K562 (cell line): ENCODE data around the gene RPL7A. TPM values are rescaled to one million over a fixed set of nuclear protein-coding genes. Genes with fewer than 3 reads are reported as not detected.

ENCODE experiments used
- ATF1 ChIP-seq, 2 experiments: fragments of 450-650 bp in 1 of 2; IDR thresholded peaks; 2 replicates each; pipeline ENCODE4 v1.6.1; 2016; ENCODE audit warnings: missing compliant biosample characterization in 1 of 2, missing genetic modification characterization in 1 of 2
- CAMTA2 ChIP-seq: fragments of 250-450 bp; sonication (Bioruptor Pico); conservative IDR thresholded peaks from 2 replicates; pipeline ENCODE4 v1.5.1; 2022
- CHCHD3 ChIP-seq: fragments of 250-450 bp; sonication (Bioruptor Pico); IDR thresholded peaks from 2 replicates; pipeline ENCODE4 v2.1.2; 2022; ENCODE audit warnings: mild to moderate bottlenecking
- EP400 ChIP-seq: fragments of 450-650 bp; IDR thresholded peaks from 2 replicates; pipeline ENCODE4 v1.6.1; 2017; ENCODE audit warnings: antibody characterized with exemption, mild to moderate bottlenecking, moderate library complexity
- FOXA1 ChIP-seq: fragments of 450-650 bp; IDR thresholded peaks from 2 replicates; pipeline ENCODE4 v1.6.1; 2016; ENCODE audit warnings: mild to moderate bottlenecking, borderline replicate concordance
- JUND ChIP-seq, 2 experiments: IDR thresholded peaks; 2 replicates in 1 of 2; 3 replicates in 1 of 2; pipeline ENCODE4 v1.6.1; 2011; ENCODE audit warnings: borderline replicate concordance in 2 of 2, low read depth in 2 of 2, low read length in 2 of 2, improper control_type of control experiment in 1 of 2, missing biosample characterization in 1 of 2, missing genetic modification characterization in 1 of 2, missing genetic modification reagents in 1 of 2
- NFIC ChIP-seq: fragments of 450-650 bp; IDR thresholded peaks from 2 replicates; pipeline ENCODE4 v1.6.1; 2017; ENCODE audit warnings: mild to moderate bottlenecking, inconsistent platforms
- OTX1 ChIP-seq: fragments of 450-650 bp; formaldehyde crosslinking; IDR thresholded peaks from 2 replicates; pipeline ENCODE4 v1.4.0; 2022; ENCODE audit warnings: mild to moderate bottlenecking
- SOX6 ChIP-seq: fragments of 450-650 bp; IDR thresholded peaks from 2 replicates; pipeline ENCODE4 v1.6.1; 2014; ENCODE audit warnings: mild to moderate bottlenecking
- SREBF2 ChIP-seq: sonication (generic); formaldehyde crosslinking; IDR thresholded peaks from 2 replicates; pipeline ENCODE4 v1.4.0; 2020; ENCODE audit warnings: mild to moderate bottlenecking, missing genetic modification reagents
- XRCC5 ChIP-seq: fragments of 200-400 bp; formaldehyde crosslinking; IDR thresholded peaks from 2 replicates; pipeline ENCODE4 v1.6.1; 2017; ENCODE audit warnings: low read depth, mild to moderate bottlenecking, low read length
- ZC3H11A ChIP-seq: IDR thresholded peaks from 2 replicates; pipeline ENCODE4 v1.6.1; 2012; ENCODE audit warnings: low read depth, low read length, improper control_type of control experiment
- ZFP30 ChIP-seq: fragments of 250-450 bp; sonication (Bioruptor Pico); IDR thresholded peaks from 2 replicates; pipeline ENCODE4 v1.8.0; 2022; ENCODE audit warnings: moderate library complexity, mild to moderate bottlenecking, inconsistent platforms, borderline replicate concordance
- ZKSCAN1 ChIP-seq: fragments of 150-350 bp; IDR thresholded peaks from 2 replicates; pipeline ENCODE4 v1.6.1; 2016; ENCODE audit warnings: low read depth, low read length
- ZNF12 ChIP-seq: sonication (generic); formaldehyde crosslinking; IDR thresholded peaks from 2 replicates; pipeline ENCODE4 v1.4.0; 2020; ENCODE audit warnings: mild to moderate bottlenecking, missing genetic modification reagents
- ZNF140 ChIP-seq: fragments of 250-450 bp; sonication (Bioruptor Pico); IDR thresholded peaks from 2 replicates; pipeline ENCODE4 v1.8.0; 2021; ENCODE audit warnings: moderate library complexity, mild to moderate bottlenecking, inconsistent platforms
- polyA plus RNA-seq, 8 experiments: library from polyadenylated mRNA; depleted of rRNA in 4 of 8; stranded (reverse) in 5 of 8; unstranded in 3 of 8; fragments of >200 nt; fragmentation: Nextera tagmentation in 2 of 8; fragmentation: Illumina TruSeq in 1 of 8; extraction: Ambion mirVana in 2 of 8; extraction: Trizol in 1 of 8; gene quantifications; 2 replicates each; pipeline versions ENCODE4 v1.2.1 to v1.2.3, GENCODE V29; 2011 to 2014; ENCODE audit warnings: inconsistent platforms in 1 of 8, missing spikeins in 1 of 8
- total RNA-seq, 7 experiments: library from RNA; depleted of rRNA in 6 of 7; stranded (reverse); fragments of >200 nt in 6 of 7; fragmentation: Illumina TruSeq in 2 of 7; extraction: Trizol in 2 of 7; gene quantifications; 2 replicates each; pipeline versions ENCODE4 v1.2.1 to v1.2.3, GENCODE V29; 2011 to 2021; ENCODE audit warnings: low replicate concordance in 1 of 7
- TF ChIP-seq, protein P1 (sequence below): sonication (generic); formaldehyde crosslinking; IDR thresholded peaks from 2 replicates; pipeline ENCODE4 v1.8.0; 2022; ENCODE audit warnings: mild to moderate bottlenecking, missing genetic modification reagents
- TF ChIP-seq, protein P2 (sequence below): fragments of 250-450 bp; sonication (Bioruptor Pico); IDR thresholded peaks from 2 replicates; pipeline ENCODE4 v1.8.0; 2021; ENCODE audit warnings: moderate library complexity, mild to moderate bottlenecking, inconsistent platforms
- TF ChIP-seq, protein P3 (sequence below): fragments of 250-450 bp; sonication (Bioruptor Pico); IDR thresholded peaks from 2 replicates; pipeline ENCODE4 v1.9.0; 2021; ENCODE audit warnings: mild to moderate bottlenecking, inconsistent platforms
- TF ChIP-seq, protein P4 (sequence below): IDR thresholded peaks from 2 replicates; pipeline ENCODE4 v1.6.1; 2011; ENCODE audit warnings: borderline replicate concordance, low read depth, mild to moderate bottlenecking, moderate library complexity, low read length; ENCODE audit not compliant: insufficient read depth, poor library complexity, severe bottlenecking
- TF ChIP-seq, protein P5 (sequence below): fragments of 450-650 bp; conservative IDR thresholded peaks from 2 replicates; pipeline ENCODE4 v1.6.1; 2016; ENCODE audit warnings: missing genetic modification characterization, low read depth, mild to moderate bottlenecking, control low read depth, missing compliant biosample characterization

The RPL7A gene
- total and polyA plus RNA-seq, 9 of the 15 experiments (the other 6 are each of a cell fraction or from before 2014, with no cell fraction given): 1,935 to 3,760 (median 2,652) TPM

DNA sequence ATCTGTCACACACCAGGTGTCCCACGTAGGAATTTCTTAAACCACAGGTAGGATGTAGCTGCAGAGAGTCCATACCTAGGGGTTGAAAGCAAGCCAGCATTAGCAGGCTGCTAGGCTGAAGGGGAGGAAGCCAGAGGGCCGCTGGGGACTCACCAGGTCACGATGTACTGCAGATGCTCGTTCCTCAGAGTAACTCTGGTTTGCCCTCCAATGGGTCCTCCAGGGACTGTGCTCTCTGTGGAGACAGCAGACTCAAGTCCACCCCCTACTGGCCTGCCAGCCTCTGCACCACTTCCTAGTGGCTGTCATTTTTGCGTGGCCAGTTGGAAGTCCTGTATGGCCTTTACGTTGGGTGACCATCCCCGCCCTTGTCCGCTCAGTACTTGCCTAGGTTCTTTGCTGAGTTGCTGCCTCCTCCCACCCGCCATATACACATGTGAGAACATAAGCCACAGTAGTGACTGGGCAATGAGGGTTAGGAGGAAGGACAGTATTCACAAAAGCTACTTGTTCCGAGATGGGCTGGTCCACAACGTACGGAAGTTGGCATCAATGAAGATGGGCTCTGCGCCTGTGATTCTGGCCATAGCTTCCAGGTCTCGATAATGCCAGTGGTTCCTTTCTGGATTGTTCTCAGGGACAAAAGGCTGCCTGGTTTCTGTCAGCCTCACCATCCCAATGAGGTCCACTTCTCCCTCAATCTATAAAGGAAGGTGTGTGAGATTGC, 4.1 kb downstream of the RPL7A start (continued):
- no peak for TF ChIP-seq CHCHD3 (CRISPR knock-in tag)
- 0 out of 2 replicates have a peak, but pooled peaks have one; percentile 25 for TF ChIP-seq JUND (IDR thresholded peaks at IDR 0.05; ENCODE audit: borderline replicate concordance, low read depth, low read length)
- no peak; the same call in 2 of the 3 replicates for TF ChIP-seq JUND (tag; IDR thresholded peaks at IDR 0.05; ENCODE audit: borderline replicate concordance, low read depth, low read length)
- TF ChIP-seq, protein P1, sequence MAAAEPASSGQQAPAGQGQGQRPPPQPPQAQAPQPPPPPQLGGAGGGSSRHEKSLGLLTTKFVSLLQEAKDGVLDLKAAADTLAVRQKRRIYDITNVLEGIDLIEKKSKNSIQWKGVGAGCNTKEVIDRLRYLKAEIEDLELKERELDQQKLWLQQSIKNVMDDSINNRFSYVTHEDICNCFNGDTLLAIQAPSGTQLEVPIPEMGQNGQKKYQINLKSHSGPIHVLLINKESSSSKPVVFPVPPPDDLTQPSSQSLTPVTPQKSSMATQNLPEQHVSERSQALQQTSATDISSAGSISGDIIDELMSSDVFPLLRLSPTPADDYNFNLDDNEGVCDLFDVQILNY: no peak
- peak; percentile 43 for TF ChIP-seq SOX6
- peak; percentile 76; the same call in 1 of the 2 replicates for TF ChIP-seq XRCC5
- TF ChIP-seq OTX1 (CRISPR knock-in tag): peak; percentile 85; the same call in 1 of the 2 replicates
- TF ChIP-seq, protein P2, sequence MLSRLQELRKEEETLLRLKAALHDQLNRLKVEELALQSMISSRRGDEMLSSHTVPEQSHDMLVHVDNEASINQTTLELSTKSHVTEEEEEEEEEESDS (CRISPR knock-in tag): no peak
- no peak for TF ChIP-seq CAMTA2
- TF ChIP-seq ZNF140 (CRISPR knock-in tag): no peak
- TF ChIP-seq, protein P3, sequence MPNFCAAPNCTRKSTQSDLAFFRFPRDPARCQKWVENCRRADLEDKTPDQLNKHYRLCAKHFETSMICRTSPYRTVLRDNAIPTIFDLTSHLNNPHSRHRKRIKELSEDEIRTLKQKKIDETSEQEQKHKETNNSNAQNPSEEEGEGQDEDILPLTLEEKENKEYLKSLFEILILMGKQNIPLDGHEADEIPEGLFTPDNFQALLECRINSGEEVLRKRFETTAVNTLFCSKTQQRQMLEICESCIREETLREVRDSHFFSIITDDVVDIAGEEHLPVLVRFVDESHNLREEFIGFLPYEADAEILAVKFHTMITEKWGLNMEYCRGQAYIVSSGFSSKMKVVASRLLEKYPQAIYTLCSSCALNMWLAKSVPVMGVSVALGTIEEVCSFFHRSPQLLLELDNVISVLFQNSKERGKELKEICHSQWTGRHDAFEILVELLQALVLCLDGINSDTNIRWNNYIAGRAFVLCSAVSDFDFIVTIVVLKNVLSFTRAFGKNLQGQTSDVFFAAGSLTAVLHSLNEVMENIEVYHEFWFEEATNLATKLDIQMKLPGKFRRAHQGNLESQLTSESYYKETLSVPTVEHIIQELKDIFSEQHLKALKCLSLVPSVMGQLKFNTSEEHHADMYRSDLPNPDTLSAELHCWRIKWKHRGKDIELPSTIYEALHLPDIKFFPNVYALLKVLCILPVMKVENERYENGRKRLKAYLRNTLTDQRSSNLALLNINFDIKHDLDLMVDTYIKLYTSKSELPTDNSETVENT: 0 out of 2 replicates have a peak, but pooled peaks have one; percentile 29
- TF ChIP-seq ZC3H11A: no peak
- TF ChIP-seq ZNF12 (CRISPR knock-in tag): no peak
- no peak for TF ChIP-seq FOXA1
- no peak for TF ChIP-seq ZFP30 (CRISPR knock-in tag)
- no peak for TF ChIP-seq SREBF2 (CRISPR knock-in tag)
- TF ChIP-seq, protein P4, sequence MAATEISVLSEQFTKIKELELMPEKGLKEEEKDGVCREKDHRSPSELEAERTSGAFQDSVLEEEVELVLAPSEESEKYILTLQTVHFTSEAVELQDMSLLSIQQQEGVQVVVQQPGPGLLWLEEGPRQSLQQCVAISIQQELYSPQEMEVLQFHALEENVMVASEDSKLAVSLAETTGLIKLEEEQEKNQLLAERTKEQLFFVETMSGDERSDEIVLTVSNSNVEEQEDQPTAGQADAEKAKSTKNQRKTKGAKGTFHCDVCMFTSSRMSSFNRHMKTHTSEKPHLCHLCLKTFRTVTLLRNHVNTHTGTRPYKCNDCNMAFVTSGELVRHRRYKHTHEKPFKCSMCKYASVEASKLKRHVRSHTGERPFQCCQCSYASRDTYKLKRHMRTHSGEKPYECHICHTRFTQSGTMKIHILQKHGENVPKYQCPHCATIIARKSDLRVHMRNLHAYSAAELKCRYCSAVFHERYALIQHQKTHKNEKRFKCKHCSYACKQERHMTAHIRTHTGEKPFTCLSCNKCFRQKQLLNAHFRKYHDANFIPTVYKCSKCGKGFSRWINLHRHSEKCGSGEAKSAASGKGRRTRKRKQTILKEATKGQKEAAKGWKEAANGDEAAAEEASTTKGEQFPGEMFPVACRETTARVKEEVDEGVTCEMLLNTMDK: peak; percentile 40
- TF ChIP-seq, protein P5, sequence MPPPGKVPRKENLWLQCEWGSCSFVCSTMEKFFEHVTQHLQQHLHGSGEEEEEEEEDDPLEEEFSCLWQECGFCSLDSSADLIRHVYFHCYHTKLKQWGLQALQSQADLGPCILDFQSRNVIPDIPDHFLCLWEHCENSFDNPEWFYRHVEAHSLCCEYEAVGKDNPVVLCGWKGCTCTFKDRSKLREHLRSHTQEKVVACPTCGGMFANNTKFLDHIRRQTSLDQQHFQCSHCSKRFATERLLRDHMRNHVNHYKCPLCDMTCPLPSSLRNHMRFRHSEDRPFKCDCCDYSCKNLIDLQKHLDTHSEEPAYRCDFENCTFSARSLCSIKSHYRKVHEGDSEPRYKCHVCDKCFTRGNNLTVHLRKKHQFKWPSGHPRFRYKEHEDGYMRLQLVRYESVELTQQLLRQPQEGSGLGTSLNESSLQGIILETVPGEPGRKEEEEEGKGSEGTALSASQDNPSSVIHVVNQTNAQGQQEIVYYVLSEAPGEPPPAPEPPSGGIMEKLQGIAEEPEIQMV (tag): no peak
- no peak for TF ChIP-seq ATF1 (CRISPR knock-in tag; IDR thresholded peaks at IDR 0.05)
- 0 out of 2 replicates have a peak, but pooled peaks have one; percentile 10 for TF ChIP-seq ATF1 (tag; IDR thresholded peaks at IDR 0.05)
- no peak for TF ChIP-seq ZKSCAN1
- TF ChIP-seq NFIC: peak; percentile 6; the same call in 1 of the 2 replicates
- TF ChIP-seq EP400: 0 out of 2 replicates have a peak, but pooled peaks have one; percentile 16
